22Rv1 (cell line): ENCODE measurements around the gene HSD3B7.

Experiments
- H3K27ac ChIP-seq: fragments of 450-650 bp; 2 replicates; pipeline ENCODE4 v1.5.1; 2017
- CTCF ChIP-seq: fragments of 450-650 bp; IDR thresholded peaks from 2 replicates; pipeline ENCODE4 v1.5.1; 2017; ENCODE audit warnings: mild to moderate bottlenecking
- ZFX ChIP-seq: fragments of 450-650 bp; IDR thresholded peaks from 2 replicates; pipeline ENCODE4 v1.6.1; 2017; ENCODE audit warnings: antibody characterized with exemption, borderline replicate concordance

Gene HSD3B7

GRCh38 chr16:30998852-30999761, 14.1 kb downstream of the HSD3B7 start:
- H3K27ac ChIP-seq: no peak overlapping the region
- TF ChIP-seq CTCF: no peak
- TF ChIP-seq ZFX: no peak

- TF ChIP-seq ZFX (no peak), CTCF (no peak)
- H3K27ac ChIP-seq: no peak overlapping the region
Measured at GRCh38 chr16:31000671-31001382, 15.8 kb downstream of the HSD3B7 start.

- no peak overlapping the region for H3K27ac ChIP-seq
- TF ChIP-seq CTCF (no peak), ZFX (no peak)
Measured at GRCh38 chr16:31001507-31002249, 16.7 kb downstream of the HSD3B7 start.

- no peak for TF ChIP-seq ZFX
- no peak for TF ChIP-seq CTCF
Measured at GRCh38 chr16:31002250-31002700, 17.3 kb downstream of the HSD3B7 start.

GRCh38 chr16:31002862-31003341, 17.9 kb downstream of the HSD3B7 start:
- no peak overlapping the region for H3K27ac ChIP-seq
- no peak for TF ChIP-seq CTCF
- no peak for TF ChIP-seq ZFX

More at GRCh38 chr16:31002250-31002700, 17.3 kb downstream of the HSD3B7 start:
- H3K27ac ChIP-seq: no peak overlapping the region

GRCh38 chr16:31003744-31004143, 18.7 kb downstream of the HSD3B7 start:
- no peak overlapping the region for H3K27ac ChIP-seq
- no peak for TF ChIP-seq CTCF
- TF ChIP-seq ZFX: no peak
